OCI-LY3 (cell line): ENCODE results near the gene LIFR.

Experiments
- CTCF ChIP-seq: fragments of 200-600, 300-600 bp; sonication (generic); IDR thresholded peaks from 2 replicates; pipeline ENCODE4 v1.5.1; 2014; ENCODE audit warnings: antibody characterized with exemption, low read length, low read depth
- EZH2phosphoT487 ChIP-seq: fragments of 200-600 bp; shearing (Covaris generic); IDR thresholded peaks from 2 replicates; pipeline ENCODE4 v1.6.1; 2018; ENCODE audit warnings: antibody characterized with exemption, mixed run types, low read depth

DNA sequence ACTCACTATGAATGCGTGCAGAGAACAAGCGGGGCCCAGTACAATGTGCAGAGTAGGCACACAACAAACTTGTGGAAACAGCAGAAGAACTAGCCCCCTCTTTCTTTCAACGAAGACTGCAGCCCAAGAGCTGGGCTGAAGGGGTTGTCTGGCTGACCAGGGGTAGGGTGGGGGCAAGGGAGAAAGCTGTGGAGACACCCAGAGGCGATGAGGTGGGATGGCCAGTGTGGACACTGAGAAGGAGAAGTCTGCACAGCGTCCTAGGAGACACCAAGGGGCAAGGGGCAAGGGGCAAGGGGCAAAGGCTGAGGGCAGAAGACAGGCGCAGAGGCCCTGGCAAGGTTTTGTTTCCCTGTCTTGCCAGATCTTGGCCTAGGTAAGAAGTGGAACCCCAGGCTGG is 62.3 kb downstream of the LIFR start:
- no peak for TF ChIP-seq CTCF
- TF ChIP-seq EZH2phosphoT487, result no peak
